NT2/D1 (cell line): ENCODE data around the gene SLC39A11.

Experiments used
- YY1 ChIP-seq: IDR thresholded peaks from 2 replicates; pipeline ENCODE4 v1.6.1; 2011; ENCODE audit not compliant: insufficient read length, insufficient read depth
- ZNF274 ChIP-seq: IDR thresholded peaks from 2 replicates; pipeline ENCODE4 v1.6.1; 2011; ENCODE audit warnings: mild to moderate bottlenecking, low read depth, low read length

- no peak for TF ChIP-seq ZNF274
- no peak for TF ChIP-seq YY1
These were observed 448.0 kb downstream of the SLC39A11 start for GRCh38 chr17:72644492-72644891.
